ENCODE results near the gene PXT1.
"Not testable (repeated sequence)": the region's sequence is repeated elsewhere in the genome, so short reads cannot be mapped to it uniquely, and the experiment has no call there.

Gene PXT1

DNA sequence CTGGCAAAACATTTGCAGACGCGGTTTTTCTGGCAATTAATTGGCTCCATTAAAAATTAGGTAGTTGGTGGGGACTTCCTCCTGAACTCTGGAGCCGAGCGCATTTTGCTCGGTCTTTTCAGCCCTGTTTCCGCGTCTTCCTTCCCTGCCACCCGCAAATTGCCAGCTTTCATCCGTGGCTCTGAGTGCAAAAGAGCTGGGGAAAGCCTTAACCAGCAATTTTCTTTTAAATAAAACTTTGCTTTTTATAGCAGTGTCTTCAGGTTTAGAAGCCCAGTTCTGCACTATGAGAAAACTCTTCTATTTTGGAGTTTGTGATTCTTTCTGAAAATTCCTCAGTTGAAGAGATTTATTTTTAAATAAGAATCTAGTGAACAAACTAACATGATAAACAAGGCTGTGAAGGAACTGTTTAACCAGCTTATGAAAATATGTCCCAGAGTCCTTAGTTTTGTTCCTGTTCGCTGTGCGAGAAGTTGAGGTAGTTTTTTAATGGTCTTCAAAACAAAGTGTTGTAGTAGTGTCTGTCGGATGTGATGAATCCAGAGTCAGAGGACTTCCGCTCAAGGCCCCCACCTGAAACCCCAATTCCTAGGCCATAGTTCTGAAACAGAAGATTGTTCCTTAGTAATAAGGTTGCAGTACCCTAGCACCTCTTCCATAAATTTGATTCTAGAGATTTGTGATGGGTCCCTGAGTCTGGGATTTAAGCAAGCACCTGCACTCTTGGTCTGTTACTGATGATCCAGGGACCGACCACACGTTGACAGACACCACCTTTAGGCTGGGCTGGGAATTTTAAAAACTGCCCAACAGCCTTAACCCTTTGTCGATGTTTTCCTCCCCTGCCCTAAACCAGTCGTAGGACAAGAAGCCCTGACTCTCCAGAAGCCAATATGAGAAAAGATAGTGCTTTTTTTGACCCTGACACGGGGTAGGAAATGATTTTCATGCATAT lies 1.1 kb upstream of the PXT1 start:
- no peak for DNase-seq

GRCh38 chr6:36442103-36442670 lies 467 bp downstream of the PXT1 start:
- DNase-seq, result no peak

GRCh38 chr6:36441307-36441894 lies 1.3 kb downstream of the PXT1 start:
- peak; percentile 85 for DNase-seq

DNA sequence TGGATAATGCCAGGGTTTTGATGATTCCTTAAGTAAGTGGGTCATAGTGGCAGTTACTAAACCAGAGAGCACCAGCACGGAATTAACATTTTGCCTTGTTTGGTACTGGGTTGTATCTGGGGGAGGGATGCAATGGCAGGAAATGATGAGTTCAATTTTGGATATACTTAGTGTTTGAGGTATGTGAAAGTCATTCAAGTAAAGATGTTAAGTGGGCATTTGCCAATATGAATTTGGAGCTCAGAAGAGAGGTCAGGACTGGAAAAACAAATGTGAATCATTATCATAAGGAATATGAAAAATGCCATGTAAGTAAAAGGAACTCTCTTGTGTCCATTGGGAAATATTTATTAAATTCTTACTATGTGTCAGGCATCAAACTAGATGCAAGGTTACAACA lies 6.2 kb downstream of the PXT1 start:
- no peak for DNase-seq

DNA sequence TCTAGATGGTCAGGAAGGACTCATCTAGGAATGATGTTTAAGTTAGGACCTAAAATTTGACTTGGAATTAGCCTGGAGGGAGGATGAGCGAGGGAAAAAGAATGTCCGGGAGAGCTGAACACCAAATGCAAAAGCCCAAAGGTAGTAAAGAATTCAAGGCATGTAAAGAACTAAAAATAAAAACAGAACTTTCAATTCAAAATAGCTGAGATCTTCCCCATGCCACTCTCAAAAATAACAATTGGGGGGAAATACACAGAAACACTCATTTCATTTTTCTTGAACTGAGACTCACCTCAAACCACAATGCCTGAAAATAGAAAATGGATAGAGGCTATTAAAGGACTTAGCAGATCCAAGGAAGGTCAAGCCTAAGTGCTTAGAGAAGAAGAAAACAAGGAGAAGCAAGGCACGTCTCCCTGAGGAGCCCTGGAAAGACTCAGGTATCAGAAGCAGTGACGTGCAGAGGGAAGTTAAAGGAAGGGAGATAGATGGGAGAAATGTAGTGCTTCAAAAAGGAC lies 10.4 kb downstream of the PXT1 start:
- no peak for DNase-seq

DNA sequence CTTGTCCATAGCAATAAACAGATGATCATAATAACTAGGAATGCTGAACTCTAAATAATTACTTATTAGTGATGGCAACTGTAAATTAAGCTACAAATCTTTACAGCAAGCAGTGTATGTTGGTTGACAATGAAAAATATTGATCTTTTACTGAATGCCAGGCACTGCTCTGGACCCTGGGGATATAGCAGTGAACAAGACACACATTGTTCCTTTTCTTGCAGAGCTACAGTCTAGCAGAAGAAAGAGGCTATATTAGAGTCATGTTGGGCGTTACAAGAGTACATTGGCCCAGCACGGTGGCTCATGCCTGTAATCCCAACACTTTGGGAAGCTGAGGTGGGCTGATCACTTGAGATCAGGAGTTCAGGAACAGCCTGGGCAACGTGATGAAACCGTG lies 11.5 kb downstream of the PXT1 start:
- no peak for DNase-seq

DNA sequence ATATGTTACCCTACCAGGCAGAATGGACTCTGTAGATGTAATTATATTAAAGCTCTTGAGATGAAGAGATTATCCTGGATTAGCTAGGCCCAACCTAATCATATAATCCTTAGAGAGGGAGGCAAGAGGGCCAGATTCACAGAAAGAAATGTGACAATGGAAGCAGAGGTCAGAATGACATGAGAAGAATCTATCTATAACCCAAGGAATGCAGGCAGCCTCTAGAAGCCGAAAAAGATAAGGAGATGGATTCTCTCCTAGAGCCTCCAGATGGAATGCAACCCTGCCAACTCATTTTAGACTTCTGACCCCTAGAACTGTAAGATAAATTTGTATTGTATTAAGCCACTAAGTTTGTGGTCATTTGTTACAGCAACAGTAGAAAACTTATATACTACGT lies 12.3 kb downstream of the PXT1 start:
- DNase-seq, result no peak

DNA sequence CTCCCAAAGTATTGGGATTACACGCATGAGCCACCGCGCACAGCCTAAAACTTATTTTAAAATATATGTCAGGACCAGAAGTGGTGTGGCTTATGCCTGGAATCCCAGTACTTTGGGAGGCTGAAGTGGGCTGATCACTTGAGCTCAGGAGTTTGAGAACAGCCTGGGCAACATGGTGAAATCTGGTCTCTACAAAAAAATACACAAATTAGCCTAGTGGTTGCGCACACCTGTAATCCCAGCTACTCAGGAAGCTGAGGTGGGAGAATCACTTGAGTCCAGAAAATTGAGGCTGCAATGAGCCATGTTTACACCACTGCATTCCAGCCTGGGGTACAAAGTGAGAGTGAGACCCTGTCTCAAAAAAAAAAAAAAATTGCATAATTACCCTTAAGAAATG lies 13.7 kb downstream of the PXT1 start:
- DNase-seq, result no peak

DNA sequence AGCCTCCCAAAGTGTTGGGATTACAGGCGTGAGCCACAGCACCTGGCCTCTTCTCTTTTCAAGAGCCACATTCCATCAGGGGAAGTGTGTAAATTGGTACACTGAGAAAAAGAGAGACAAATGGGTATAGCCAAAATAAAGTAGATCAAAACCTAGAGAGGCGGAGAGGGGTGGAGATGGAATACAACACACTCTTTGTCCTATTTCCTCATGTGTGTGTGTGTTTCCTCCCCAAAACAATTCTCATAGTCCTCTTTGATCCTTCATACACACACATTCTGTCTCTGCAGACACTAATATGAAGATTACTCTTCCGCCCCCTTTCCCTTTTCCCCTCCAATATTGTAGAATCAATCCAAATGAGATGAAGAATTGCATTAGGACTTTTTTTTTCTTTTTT lies 16.0 kb downstream of the PXT1 start:
- DNase-seq, result no peak

DNA sequence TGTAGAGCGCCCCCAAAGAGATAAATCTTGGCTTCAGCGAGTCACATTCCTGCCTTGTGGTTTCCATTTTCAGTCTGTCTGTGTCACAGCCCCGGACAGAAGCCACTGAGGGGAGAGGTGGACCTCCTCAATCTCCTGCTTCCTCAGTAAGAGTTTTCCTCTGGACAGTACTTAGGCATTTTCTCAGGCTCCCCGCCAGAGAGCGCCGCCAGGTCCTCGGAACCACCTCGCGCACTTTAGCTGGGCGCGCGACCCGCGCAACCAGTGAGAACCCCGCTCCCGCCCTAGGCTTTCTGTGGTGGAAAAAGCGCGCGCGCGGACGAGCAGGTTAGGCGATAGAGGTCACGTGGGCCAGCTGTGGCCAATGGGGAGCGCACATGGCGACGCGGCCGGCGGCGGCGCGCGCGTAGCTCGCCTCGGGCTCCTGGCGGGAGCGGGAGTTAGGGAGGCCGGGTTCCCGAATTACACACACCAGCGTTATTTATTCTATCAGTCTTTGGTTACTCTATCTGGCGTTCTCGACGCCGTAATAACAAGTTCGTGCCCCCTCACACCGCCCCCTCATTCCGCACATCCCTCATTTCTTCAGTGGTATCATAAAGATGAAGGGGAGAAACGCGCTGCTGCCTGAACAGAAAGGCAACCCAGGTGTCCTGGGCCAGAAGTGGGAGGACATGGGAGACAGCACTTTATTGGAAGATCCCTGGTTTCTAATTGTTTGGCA lies 19.4 kb downstream of the PXT1 start:
- peak; percentile 98 for DNase-seq

GRCh38 chr6:36422714-36423100 lies 19.9 kb downstream of the PXT1 start:
- no peak for DNase-seq

- DNase-seq, result no peak
These were observed 23.3 kb downstream of the PXT1 start for GRCh38 chr6:36419310-36419709.

- DNase-seq, result no peak
These were observed 24.1 kb downstream of the PXT1 start for GRCh38 chr6:36418558-36418957.

- no peak for DNase-seq
These were observed 28.2 kb downstream of the PXT1 start for GRCh38 chr6:36414481-36414880.

DNA sequence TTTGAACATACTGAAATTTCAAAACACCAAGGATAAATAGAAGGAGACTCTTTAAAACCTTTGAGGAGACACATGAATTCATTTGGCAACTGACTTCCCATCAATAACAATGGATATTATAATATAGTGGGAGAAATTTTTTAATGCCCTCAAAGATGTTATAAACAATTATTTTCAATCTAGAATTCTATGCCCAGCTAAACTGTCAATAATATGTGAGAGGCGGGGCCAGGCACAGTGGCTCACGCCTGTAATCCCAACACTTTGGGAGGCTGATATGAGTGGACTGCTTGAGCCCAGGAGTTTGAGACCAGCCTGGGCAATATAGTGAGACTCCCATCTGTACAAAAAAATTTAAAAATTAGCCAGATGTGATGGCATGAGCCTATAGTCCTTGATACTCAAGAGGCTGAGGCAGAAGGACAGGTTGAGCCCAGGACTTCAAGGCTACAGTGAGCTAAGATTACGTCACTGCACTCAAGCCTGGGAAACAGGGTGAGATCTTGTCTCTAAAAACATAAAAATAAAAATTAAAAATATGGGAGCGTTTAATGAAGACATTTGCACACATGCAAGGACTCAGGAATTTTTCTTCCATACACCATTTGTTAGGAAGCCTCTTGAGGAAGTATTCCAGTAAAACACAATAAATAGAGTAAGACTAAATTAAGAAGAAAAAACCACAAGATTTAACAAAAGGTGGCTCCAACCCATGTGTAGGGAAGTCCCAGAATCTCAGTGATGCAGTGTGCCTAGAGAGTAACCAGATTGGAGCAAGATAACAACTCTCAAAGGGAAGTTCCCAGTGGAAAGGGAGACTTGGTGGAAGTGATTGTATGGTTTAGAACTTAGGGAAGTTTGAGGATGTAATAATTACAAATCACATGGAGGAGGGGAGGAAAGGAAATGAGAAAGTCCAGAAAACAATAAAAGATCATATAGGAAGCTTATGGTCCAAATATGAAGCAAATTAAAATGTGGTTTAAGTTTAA lies 28.9 kb downstream of the PXT1 start:
- DNase-seq, result no peak

GRCh38 chr6:36409718-36410117 lies 32.9 kb downstream of the PXT1 start:
- not testable (repeated sequence) for DNase-seq

GRCh38 chr6:36404164-36404563 lies 38.5 kb downstream of the PXT1 start:
- DNase-seq, result no peak

GRCh38 chr6:36402481-36402880 lies 40.2 kb downstream of the PXT1 start:
- no peak for DNase-seq

DNA sequence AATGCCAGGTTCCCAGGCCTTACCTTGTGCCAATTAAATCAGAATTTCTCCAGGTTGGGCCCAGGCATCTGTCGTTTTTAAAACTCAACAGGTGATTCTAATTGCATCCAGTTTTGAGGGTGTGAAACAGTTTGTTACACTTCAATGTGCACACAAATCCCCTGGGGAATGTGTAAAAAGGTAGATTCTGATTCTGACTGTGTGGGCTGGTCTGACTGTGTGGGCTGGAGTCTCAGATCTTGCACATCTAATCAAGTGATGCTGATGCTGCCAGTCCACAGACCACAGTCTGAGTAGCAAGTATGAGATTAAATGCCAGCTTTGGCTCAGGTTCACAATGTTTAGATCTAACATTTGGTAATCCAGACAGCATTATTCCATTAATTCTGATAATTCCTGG lies 42.7 kb downstream of the PXT1 start:
- DNase-seq, result no peak

DNA sequence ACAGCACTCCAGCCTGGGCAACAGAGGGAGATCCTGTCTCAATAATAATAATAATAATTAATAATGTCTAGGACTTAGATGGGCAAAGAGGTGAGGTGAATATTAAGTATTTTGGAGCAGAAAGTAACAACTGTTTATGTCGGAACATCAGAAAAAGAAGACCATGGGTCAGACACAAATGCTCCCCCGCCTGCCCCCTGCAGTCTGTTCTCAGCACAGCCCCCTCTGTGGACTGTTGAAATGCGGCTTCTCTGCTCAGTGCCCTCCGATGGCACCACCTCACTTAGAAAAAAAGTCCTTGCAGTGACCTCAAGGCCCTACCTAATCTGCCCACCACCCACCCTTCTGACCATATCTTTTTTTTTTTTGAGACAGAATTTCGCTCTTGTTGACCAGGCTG lies 50.0 kb downstream of the PXT1 start:
- DNase-seq, result no peak

DNA sequence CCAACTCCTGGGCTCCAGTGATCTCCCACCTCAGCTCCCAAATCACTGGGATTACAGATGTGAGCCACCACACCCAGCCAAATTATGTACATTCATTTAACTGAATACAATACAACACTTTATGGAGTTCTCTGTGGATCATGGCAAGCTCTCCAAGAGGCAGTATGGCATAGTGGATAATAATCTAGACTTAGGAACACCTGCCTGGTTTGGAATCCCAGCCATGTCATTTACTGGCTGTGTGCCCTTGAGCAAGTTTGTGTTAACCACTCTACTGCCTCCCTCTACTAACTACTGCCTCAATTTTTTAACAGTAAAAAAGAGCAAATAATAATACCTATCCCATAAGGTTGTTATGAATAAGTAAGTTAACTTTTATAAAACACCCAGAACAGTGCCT lies 53.3 kb downstream of the PXT1 start:
- no peak for DNase-seq

Measured in activated CD8-positive, alpha-beta memory T cell treated with anti-CD3 and anti-CD28 coated beads for 24 hours (primary cell).